Spleen (tissue), 7 donors: ENCODE data around the gene SPATS2.

Experiments used
- POLR2A ChIP-seq, 3 donors: fragments of 450-650 bp; IDR thresholded peaks; one replicate each; pipeline ENCODE4 v1.5.1; 2017; ENCODE audit warnings: antibody characterized with exemption in 3 of 3, mild to moderate bottlenecking in 1 of 3
- POLR2AphosphoS5 ChIP-seq, 3 donors: sonication (generic); formaldehyde crosslinking; IDR thresholded peaks; one replicate each; pipeline ENCODE4 v1.5.1; 2017; ENCODE audit warnings: antibody characterized with exemption in 3 of 3
- TF ChIP-seq, protein P1 (sequence below), 11 experiments: fragments of 200-600 bp in 7 of 11; fragments of 450-650 bp in 4 of 11; sonication (generic) in 4 of 11; IDR thresholded peaks in 8 of 11; conservative IDR thresholded peaks in 3 of 11; 1 replicate in 7 of 11; 2 replicates in 4 of 11; pipeline versions ENCODE4 v1.4.0 to v1.8.0; 2016 to 2021; ENCODE audit warnings: antibody characterized with exemption in 11 of 11, inconsistent platforms in 4 of 11, mild to moderate bottlenecking in 1 of 11
- donor health status: DM: no; HTN: no; CAD: no; lungs with moderate emphysema.
- donor health status: DM: no; HTN: no; CAD: no.
- donor health status: DM: no; HTN: no; CAD: no.

DNA sequence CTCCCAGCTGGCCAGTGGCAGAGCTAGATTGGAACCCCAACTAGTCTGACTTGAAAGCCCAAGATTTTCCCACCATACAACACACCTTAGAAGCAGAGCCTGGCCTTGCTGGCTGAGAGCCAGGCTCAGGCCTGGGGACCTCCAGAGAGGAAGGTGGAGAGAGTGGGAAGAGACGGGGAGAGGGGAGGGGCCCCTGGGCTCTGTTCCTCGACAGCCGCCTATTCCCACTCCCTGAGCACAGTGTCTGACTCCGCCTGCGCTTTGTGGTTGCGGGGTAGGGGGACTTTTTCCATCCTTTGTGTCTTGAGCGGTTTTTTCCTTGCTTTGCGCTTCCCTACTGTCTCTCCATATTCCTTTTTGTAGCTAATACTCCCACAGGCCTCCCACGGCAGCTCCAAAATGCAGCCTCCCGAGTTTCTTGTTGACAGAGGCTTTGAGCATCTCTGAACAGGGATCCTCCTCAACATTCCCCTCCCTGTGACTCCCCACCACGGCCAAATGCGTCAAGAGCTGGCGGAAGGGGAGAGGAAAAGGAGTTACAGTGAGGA lies 167.5 kb downstream of the SPATS2 start:
- TF ChIP-seq, protein P1, sequence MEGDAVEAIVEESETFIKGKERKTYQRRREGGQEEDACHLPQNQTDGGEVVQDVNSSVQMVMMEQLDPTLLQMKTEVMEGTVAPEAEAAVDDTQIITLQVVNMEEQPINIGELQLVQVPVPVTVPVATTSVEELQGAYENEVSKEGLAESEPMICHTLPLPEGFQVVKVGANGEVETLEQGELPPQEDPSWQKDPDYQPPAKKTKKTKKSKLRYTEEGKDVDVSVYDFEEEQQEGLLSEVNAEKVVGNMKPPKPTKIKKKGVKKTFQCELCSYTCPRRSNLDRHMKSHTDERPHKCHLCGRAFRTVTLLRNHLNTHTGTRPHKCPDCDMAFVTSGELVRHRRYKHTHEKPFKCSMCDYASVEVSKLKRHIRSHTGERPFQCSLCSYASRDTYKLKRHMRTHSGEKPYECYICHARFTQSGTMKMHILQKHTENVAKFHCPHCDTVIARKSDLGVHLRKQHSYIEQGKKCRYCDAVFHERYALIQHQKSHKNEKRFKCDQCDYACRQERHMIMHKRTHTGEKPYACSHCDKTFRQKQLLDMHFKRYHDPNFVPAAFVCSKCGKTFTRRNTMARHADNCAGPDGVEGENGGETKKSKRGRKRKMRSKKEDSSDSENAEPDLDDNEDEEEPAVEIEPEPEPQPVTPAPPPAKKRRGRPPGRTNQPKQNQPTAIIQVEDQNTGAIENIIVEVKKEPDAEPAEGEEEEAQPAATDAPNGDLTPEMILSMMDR (IDR thresholded peaks at IDR 0.05 in 8 of 11, conservative IDR thresholded peaks at IDR 0.05 in 3 of 11): no peak
- TF ChIP-seq POLR2A (IDR thresholded peaks at IDR 0.05): no peak
- TF ChIP-seq POLR2AphosphoS5 (IDR thresholded peaks at IDR 0.05): no peak
